Measurements from ENCODE around the gene SLC36A3.

Gene SLC36A3

GRCh38 chr5:151258816-151259215 lies 44.8 kb downstream of the SLC36A3 start:
- TF ChIP-seq GATA3 (IDR thresholded peaks at IDR 0.05; ENCODE audit: low read depth, low read length) (no peak), GATA2 (IDR thresholded peaks at IDR 0.05; ENCODE audit: low read depth, low read length) (no peak)

GRCh38 chr5:151258201-151258611 lies 45.4 kb downstream of the SLC36A3 start:
- TF ChIP-seq GATA2 (IDR thresholded peaks at IDR 0.05; ENCODE audit: low read depth, low read length) (no peak), GATA3 (IDR thresholded peaks at IDR 0.05; ENCODE audit: low read depth, low read length) (no peak)

GRCh38 chr5:151257731-151258181 lies 45.8 kb downstream of the SLC36A3 start:
- TF ChIP-seq GATA3 (IDR thresholded peaks at IDR 0.05; ENCODE audit: low read depth, low read length) (no peak), GATA2 (IDR thresholded peaks at IDR 0.05; ENCODE audit: low read depth, low read length) (no peak)

DNA sequence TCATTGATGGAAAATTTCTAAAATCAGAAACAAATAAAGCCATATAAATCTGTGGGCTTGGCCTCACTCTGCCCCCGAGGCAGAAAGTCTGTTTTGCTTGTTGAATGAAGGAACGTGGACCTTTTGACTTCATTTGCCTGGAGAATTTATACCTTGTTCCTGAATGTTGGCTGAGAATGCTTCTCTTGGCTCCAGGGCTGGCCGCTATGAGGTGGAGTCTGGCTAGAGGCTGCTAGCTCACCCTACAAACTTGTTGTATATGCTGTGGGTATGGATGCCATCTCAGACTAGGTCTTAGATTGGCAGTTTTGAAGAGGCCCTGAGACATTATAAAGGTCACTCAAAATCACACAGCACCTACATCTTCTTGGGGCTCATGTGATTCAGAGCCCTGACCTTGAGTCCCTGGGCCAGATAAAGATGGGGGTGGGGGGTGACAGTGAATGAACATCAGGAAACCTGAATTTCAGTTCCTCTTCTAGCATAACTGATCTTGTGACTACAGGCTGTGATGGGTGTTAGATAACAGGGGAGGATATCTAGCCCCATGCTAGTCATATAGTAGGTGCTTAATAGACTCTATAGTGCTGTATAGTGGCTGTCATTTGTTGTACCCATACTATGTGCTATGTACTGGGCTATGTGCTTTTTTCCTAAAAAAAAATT lies 47.8 kb downstream of the SLC36A3 start:
- no peak for TF ChIP-seq GATA2 (IDR thresholded peaks at IDR 0.05; ENCODE audit: low read depth, low read length)
- TF ChIP-seq GATA3 (IDR thresholded peaks at IDR 0.05; ENCODE audit: low read depth, low read length) = no peak

- no peak for TF ChIP-seq GATA3 (IDR thresholded peaks at IDR 0.05; ENCODE audit: low read depth, low read length)
- TF ChIP-seq GATA2 (IDR thresholded peaks at IDR 0.05; ENCODE audit: low read depth, low read length) = no peak
Observed at GRCh38 chr5:151254556-151254955, 49.0 kb downstream of the SLC36A3 start.

DNA sequence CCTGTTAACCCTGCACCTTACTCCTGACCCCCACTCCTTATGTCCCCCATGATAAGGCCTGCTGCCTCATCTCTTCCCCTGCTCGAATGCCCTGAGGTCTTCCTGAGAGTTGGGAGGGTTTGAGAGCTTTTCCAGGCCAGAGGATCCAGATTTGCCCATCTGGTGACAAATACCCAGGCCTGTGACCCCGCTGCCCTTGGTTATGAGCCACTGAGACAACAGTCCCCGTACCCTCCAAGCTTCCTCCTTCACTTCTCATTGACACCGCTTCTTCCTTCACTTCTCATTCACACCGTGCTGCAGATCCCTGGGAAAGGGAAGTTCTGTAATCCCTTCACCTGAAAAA lies 50.0 kb downstream of the SLC36A3 start:
- TF ChIP-seq GATA2 (IDR thresholded peaks at IDR 0.05; ENCODE audit: low read depth, low read length) = no peak
- no peak for TF ChIP-seq GATA3 (IDR thresholded peaks at IDR 0.05; ENCODE audit: low read depth, low read length)

DNA sequence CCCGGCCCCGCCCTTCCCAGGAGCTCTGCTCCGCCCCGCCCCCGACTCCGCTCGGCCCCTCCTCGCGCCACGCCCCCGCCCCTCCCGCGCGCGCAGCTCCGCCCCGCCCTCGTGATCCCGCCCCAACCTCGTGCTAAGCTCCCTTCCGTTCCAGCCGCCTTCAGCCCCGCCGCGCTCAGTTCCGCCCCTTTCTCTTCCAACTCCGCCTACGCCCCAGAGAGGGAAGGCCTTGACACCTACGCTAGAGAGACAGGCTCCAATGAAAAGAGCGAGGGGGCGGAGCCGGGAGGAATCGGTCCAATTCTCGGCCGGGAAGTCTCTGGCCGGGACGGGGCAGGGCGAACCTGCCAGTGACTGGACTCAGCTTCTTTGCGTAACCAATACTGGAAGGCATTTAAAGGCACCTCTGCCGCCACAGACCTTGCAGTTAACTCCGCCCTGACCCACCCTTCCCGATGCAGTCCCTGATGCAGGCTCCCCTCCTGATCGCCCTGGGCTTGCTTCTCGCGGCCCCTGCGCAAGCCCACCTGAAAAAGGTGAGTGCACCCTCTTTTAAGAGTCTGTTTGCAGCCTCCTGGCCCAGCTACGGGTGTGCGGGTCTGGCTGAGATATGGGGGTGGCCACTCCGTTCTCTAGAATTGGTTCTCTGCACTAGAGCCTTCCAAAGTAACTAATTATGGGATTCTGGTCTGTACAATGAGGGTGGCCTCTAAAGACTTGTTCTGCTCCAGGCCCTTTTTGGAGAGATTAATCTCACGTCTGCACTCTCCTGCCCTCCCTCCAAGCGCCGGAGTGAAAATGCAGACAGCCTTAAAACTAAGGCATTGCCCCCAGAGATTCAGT lies 50.6 kb downstream of the SLC36A3 start, which contains the start of gene GM2A:
TSS of gene GM2A (plus strand) at position 424 of the 843 bp plus-strand sequence. CDS start at position 456, 32 bp downstream.
- no peak for TF ChIP-seq GATA2 (IDR thresholded peaks at IDR 0.05; ENCODE audit: low read depth, low read length)
- TF ChIP-seq GATA3 (IDR thresholded peaks at IDR 0.05; ENCODE audit: low read depth, low read length) = no peak

DNA sequence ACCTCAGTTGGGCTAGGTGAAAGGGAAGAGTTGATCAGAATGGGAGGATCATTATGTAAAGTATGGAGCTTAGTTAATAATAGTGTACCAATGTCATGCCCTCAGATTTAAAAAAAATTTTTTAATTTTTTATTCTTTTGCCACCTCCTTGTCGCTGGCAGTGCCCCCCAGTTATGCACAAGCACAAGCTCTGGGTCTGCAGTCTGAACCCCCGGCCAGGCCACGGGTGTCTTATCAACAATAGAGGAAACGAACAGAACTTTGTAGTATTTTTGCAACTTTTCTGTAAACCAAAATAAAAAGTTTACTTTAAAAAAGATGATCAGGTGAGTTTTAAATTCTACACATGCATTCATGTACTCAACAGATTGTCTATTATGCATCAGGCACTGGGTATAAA lies 51.9 kb downstream of the SLC36A3 start:
- no peak for TF ChIP-seq GATA3 (IDR thresholded peaks at IDR 0.05; ENCODE audit: low read depth, low read length)
- no peak for TF ChIP-seq GATA2 (IDR thresholded peaks at IDR 0.05; ENCODE audit: low read depth, low read length)

DNA sequence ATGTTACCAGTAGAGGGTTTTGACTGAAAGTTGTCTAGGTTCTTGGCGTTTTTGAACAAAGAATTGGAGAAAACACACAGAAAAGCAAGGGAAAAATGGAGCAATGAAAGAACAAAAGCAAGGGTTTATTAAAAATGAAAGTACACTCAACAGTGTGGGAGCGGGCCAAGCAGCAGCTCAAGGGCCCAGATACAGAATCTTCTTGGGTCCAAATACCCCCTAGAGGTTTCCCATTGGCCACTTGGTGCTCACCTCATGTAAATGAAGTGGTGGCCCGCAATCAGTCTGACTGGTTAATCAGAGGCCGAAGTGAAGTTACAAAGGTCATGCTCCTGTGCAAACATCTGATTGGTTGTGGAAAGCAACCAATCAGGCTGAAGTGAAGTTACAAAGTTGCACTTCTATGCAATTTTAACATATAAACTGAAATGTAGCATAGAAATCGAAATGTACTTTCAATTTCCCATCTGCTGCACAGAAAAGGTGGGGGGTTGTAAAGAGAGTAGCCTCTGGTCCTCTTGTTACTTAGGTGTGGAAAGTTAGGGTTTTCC lies 52.5 kb downstream of the SLC36A3 start:
- TF ChIP-seq GATA2 (IDR thresholded peaks at IDR 0.05; ENCODE audit: low read depth, low read length) = no peak
- no peak for TF ChIP-seq GATA3 (IDR thresholded peaks at IDR 0.05; ENCODE audit: low read depth, low read length)

DNA sequence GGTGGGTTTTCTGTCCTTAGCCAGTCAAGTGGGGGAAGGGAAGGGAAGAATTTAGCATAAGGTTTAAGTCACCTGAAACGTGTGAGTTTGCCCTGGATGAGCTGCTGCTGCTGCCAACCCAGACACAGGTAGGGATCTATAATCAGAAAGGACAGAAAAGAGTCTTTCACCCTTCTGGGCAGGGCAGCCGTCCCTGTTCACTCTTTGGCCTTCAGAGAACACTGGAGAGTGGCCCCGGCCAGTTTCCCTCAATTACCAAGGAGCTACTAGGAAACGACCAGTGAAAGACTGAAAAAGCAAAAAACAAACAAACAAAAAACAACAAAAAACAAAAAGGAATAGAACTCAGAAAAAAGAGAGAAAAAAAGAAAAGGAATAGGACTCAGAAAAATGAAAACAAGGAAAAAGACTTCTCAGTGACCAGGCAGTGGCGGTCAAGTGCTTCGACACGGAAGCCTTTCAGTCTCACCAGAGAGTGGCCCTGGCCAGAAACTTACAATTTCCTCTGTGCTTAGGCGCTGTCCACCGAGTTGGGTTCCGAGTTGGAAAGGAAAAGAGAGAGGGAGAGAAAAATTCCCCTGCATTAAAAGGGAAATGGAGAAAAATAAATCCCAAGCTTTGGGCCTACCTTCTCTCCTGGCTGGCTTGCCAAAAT lies 53.1 kb downstream of the SLC36A3 start:
- TF ChIP-seq GATA2 (IDR thresholded peaks at IDR 0.05; ENCODE audit: low read depth, low read length) (no peak), GATA3 (IDR thresholded peaks at IDR 0.05; ENCODE audit: low read depth, low read length) (no peak)

- TF ChIP-seq GATA2 (IDR thresholded peaks at IDR 0.05; ENCODE audit: low read depth, low read length) = no peak
- no peak for TF ChIP-seq GATA3 (IDR thresholded peaks at IDR 0.05; ENCODE audit: low read depth, low read length)
Observed at GRCh38 chr5:151249281-151249680, 54.3 kb downstream of the SLC36A3 start.

- TF ChIP-seq GATA2 (IDR thresholded peaks at IDR 0.05; ENCODE audit: low read depth, low read length) (no peak), GATA3 (IDR thresholded peaks at IDR 0.05; ENCODE audit: low read depth, low read length) (no peak)
Observed at GRCh38 chr5:151248651-151249050, 54.9 kb downstream of the SLC36A3 start.

GRCh38 chr5:151245680-151246219 lies 57.8 kb downstream of the SLC36A3 start:
- TF ChIP-seq GATA2 (IDR thresholded peaks at IDR 0.05; ENCODE audit: low read depth, low read length) (no peak), GATA3 (IDR thresholded peaks at IDR 0.05; ENCODE audit: low read depth, low read length) (no peak)

- TF ChIP-seq GATA3 (IDR thresholded peaks at IDR 0.05; ENCODE audit: low read depth, low read length) (no peak), GATA2 (IDR thresholded peaks at IDR 0.05; ENCODE audit: low read depth, low read length) (no peak)
Observed at GRCh38 chr5:151244206-151244605, 59.4 kb downstream of the SLC36A3 start.
